GM18909 (cell line): ENCODE measurements around the gene CAMK1D.

Experiments
- ATAC-seq: cut with Tn5 transposase; IDR thresholded peaks from one replicate; pipeline ENCODE4 v1.9.1; 2021; ENCODE audit warnings: mild to moderate bottlenecking; ENCODE audit not compliant: unreplicated experiment, poor library complexity

The CAMK1D gene

DNA sequence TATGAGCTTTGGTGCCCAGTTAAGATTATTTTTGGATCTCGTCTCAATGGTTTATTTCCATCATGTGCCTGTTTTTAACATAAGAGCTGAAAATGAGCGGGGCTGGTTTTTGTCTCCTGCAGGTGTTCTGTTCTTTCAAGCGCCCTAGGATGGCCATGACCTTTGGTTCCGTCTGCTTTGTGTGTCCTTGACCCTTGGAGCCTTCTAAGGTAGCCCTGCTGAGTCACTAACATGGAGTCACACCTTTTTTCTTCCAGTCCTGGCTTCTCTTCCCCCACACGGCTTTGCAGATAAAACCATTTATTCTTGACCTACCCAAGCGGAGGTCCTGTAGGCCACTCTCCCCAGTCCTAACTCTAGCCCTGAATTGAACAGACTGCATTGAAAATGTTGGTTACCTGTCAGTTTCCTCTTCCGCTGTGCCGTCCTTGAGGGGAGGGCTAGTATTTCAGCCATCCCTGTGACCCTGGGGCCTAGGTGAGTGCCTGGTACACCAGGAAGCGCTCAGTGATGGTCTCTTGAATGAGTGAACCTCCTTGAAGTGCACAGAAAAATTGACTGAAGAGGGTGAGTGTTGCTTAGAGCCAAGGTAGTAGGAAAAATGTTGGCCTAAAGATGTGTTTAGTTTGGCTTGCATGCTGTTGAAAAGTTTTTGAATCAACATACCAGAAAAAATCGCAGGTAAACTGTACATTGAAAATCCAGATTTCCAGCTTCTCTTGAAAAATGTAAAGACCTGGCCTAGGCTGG is 48.0 kb downstream of the CAMK1D start:
- no peak for ATAC-seq

DNA sequence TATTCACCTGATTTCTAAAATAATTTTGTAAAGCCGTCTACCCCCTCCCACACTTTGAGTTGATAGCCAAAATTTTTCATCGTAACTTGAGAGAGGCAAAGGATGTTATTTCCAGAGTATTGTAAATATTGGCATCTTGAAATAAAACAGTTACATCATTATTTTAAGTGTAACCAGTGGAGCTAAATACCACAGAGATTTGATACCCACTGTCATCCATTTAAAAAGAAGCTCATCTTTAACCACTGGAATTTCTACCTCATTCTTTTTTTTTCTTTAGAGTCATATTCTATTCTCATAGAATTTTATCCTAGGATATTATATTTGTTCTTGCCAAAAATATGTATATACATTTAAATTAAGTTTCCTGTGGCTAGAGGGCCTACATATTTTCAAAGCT is 48.6 kb downstream of the CAMK1D start:
- no peak for ATAC-seq

DNA sequence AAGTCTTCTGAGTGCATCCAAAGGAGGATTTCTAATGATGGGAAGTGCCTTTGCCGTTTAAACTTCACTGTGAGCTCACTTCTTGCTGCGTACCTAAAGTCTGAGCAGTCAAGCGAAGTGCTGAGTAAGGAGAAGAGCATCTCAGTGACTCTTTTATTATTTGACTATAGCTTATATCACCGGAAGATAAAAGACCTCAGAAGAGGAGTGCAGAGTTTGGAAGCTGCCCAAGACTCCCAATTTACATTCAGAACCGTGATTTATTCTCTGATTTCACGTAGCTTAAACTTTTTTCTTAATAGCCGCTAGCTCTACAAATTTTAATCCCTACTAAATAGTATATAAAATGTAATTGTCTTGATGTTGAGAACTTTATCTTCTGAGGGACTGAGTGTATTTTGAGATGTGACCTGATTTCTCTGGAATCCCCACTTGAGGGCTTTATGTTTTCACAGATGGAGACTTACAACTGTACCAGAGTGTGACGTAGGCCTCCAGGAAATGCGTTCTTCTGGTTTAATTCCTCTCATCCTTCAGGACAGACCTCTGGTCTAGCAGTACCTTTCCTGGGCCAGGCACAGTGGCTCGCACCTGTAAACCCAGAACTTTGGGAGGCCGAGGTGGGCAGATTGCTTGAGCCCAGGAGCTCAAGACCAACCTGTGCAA is 51.1 kb downstream of the CAMK1D start:
- ATAC-seq, result no peak

DNA sequence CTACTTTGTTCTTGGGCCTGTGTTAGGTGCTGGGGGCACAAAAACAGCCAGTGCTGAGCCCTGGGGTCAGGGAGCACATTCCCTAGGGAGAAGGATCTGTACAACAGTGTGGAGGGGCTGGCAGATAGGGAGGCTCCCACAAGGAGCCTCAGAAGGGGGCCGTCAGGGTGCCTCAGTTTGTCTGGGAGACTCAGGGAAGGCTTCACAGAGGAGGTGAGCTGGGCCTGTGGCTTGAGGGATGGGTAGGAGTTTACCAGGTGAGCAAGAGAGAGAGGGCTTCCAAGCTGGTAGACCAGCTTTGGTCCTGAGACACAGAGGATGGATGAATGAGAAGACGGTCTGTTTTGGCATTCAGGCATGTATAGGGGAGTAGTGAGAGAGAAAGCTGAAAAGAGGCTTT is 52.1 kb downstream of the CAMK1D start:
- ATAC-seq, result no peak

DNA sequence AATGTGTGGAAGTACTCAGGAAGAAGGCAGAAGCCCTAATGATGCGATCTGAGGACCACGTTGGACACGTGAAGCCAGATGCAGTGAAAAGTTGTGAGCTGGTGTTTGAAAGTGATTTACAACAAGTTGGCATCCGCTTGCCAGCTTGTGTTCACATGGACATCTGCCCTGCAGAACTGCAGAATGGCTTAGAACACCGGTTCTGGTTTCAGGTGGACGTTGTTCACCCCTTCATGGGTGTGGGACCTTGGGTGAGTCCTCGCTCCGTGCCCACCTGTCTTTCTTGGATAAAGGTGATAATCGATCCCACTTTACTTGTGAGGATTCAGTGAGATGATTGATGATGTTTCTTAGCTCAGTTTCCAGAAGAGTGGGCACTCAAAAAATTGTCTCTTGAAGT is 53.8 kb downstream of the CAMK1D start:
- no peak for ATAC-seq

DNA sequence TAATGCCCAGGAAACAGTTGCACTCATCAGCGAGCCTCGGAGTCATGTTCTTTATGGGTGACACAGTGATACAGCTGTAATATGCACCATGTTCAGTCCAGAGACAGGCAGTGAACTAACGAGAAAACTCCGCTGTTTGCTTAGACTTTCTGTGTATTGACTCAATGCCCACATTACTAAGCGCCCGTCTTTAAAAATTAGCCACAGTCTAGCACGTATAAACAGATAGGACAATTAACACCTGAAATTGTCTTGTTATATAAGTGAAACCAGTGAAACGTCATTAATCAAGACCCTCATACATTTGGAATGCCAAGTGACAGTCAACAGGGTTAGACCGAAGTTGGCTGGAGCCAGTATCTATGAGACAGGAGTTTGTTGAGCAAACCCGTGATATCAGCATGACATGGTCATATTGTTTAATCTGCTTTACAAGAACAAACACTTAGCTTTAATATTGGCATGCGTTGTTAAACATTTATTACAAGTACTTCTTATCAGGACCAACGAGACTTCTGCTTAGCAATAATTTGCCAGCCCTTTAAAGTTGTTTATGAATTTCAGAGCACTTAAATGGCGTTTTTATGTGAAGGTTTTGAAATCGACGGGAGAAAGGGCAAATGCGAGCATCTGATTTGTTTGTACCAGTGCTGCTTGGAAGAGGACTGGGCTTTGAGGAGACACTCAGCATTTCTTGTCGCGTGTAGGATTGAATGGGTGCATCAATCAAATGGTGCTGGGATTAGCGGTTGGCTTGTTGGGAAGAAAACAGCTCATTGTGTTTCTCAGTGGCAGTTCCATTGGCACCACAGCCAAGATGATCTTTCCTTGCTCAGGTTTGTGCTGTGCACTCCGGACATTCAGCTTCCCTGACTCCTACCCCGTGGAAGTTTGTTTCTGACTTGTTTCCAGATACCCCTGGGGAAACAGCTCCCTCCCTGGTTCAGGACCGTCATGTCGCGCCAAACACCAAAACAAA is 56.3 kb downstream of the CAMK1D start:
- ATAC-seq, result no peak

DNA sequence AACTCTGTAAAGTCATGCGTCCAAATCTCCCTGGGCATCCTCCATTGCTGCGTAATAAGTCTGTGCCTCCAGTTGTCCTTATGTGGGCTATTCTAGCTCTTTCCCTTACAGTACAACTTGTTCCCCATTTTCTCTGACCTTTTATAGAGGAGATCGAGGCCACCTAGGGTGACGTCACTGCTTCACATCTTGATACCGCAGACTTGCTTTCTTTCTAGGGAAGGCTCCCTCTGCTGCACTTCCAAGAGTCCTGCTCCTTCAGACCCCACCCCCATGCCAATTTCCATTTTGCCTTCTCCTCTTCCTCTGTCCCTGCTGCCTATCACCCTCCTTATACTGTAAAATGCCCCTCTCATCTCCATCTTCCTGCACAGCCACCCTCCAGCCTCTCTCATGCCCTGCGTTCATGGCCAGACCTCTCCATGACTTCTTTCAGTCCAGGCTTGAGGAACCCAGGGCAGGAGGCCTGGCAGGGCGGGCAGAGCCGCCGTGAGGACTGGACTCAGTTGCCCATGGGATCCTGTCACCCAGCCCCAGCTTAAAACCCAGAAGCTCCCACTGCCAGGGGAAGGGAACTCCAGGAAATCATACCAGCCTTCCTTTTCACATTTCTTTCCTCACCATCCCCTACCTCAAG is 57.5 kb downstream of the CAMK1D start:
- no peak for ATAC-seq

DNA sequence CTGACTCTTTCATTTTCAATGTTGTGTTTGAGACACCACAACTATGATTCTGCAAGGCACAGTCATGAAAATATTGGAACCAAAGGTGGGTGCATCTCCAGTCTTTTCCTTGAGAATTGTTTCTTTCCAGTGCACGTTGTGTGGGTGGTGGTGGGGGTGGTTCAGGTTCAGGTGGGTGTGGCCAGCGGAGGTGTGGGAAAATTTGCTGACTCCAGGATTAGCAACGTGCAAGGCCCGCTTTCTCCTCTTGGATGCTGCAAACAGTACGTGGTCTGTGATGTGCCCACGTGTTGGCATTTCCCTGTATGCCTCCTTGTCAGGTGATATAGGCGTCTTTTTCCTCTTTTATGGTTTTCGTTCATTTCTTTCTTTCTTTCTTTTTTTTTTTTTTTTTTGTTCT is 59.1 kb downstream of the CAMK1D start:
- no peak for ATAC-seq

DNA sequence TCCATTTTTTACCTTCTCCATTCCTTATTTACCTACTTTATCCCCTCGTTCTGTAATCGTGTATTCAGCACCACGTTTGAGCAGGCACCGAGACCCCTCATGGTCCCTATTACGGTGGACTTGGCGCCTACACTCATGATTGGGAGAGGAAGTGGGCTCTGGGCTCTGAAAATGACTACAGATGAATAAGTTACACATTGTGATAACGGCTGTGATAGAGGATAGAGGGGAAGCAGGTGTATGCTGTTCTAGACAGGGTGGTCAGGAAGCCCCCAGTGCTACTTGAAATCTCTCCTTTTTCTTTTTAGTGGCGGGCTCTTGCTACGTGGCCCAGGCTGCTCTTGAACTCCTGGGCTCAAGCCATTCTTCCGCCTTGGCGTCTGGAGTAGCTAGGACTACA is 59.8 kb downstream of the CAMK1D start:
- ATAC-seq, result no peak

DNA sequence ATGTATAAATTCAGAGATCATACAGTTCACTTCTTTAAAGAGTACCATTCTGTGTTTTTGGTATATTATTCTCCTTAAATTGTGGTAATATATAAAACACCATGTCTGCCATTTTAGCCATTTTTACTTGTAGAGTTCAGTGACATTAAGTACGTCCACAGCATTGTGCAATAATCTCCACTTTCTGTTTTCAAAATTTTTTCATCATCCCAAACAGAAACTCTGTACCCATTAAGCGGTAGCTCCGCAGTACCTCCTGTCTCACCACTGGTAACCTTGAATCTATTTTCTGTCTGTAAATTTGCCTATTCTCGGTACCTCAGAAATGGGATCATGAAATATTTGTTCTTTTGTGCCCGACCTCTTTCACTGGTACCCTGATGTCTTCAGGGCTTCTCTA is 60.3 kb downstream of the CAMK1D start:
- ATAC-seq, result no peak

DNA sequence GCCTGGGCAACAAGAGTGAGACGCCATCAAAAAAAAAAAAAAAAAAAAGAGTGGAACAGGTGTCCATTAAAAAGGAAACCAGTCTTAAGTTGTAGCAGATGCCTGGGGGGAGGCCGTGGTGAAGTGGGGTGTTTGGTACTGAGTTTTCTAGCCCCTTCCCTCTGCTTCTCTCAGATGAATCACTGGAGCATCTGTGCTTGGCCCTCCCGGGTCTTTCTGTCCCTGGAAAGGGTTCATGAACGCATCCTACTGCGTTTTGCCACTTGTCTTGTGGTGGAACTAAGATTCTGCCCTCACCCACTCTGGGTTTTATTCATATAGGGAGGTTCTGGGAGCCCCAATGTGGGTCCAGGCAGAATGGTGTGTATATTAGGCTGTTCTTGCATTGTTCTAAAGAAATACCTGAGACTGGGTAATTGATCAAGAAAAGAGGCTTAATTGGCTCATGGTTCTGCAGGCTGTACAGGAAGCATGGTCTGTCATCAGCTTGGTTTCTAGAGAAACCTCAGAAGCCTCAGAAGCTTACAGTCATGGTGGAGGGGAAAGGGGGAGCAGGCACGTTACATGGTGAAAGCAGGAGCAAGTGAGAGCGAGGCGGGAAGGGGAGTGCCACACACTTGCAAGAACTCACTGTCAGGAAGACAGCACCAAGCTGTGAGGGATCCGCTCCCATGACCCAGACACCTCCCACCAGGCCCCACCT is 63.5 kb downstream of the CAMK1D start:
- no peak for ATAC-seq

DNA sequence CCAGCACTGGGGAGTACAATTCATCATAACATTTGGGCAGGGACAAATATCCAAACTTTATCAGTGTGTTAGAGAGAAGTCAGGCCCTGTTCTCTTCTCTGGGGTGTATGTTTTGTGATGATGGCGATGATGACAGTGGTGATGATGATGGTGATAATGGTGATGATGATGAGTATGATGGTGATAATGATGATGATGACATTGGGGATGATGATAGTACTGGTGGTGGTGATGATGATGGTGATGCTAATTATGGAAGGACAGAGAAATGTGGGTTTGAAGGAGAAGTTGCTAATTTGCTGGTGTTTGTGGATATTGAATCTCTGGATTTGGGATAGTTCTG is 64.0 kb downstream of the CAMK1D start:
- no peak for ATAC-seq

DNA sequence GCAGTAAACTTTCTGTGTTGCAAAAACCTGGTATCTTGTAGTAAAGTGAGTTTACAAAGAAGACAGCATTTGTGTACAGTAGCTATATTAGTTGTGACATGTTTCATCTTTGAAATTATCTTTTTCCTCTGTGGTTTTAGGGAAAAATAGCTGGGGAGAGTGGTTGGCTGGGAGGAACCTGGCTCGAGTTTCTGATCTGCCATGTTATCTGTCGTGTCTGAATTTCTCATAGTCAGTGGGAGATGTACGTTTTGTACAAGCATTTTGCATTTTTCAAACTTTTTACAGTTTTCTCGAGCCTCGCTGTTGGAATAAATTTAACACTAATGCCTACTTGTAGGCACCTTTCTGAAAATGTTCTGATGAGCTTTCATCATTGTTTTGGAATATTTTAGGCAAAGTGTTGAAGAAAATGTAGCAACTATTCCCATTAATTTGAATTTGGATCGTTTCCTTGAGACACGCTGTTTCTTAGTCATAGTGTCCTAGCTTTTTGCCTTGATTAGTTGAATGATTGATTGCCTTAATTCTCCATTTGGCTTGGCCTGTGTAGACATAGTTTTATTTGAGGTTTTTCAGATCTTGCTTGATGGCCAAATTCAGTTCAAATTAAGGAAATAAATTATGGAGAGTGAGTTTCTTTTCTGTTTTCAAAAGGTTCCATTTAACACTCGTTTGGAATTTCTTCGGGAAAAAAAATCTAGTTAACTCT is 65.1 kb downstream of the CAMK1D start:
- no peak for ATAC-seq

DNA sequence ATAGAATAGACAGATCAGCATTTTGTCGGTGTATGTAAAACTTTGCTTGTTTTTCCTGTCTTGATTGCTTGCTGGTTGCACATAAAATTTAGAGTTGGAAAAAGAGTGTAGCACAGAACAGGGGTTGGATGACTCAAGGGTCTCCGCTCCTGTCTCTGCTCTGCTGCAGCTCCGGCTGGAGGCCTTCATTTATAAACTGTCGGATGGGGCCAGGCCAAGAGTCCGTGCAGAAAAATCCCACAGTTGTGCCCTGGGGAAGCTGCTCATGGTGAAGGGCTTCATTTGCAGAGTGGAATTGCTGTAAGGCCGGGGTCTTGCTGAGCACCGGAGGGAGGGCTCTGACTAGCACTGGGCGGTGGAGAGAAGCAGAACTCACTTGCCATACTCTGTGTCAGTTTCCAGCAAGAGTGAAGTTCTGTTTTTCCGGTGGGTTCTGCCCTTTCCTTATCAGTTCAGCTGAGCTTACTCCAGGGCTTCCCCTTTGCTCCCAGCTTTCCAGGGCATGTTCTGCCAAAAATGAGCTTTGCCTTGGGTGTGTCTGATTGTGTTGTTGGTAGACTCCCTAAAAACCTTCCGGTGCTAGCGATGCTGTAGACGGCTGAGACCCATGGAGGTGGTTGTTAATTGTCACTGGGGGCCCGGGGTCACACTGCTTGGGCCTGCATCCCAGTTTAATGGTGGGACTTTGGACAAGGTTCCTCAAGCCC is 67.2 kb downstream of the CAMK1D start:
- no peak for ATAC-seq

DNA sequence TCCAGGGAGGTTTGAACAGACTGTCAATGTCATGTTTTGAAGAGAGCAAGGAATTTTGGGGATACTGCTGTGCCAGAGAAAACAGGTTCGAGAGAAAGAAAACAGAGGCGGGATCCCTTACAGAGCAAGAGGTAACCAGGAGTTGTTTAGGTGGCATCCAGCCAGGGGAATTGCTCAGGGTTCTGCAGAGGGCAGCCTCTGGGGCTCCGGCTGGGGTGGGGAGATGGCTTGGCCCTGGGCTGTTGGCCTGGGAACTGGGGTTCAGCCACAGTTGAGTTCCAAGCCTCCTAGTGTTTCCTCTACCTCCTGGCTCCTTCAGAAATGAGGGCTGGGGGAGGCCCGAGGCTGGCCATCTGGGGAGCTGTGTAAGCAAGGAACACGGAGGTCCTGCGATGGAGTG is 68.0 kb downstream of the CAMK1D start:
- ATAC-seq, result no peak

DNA sequence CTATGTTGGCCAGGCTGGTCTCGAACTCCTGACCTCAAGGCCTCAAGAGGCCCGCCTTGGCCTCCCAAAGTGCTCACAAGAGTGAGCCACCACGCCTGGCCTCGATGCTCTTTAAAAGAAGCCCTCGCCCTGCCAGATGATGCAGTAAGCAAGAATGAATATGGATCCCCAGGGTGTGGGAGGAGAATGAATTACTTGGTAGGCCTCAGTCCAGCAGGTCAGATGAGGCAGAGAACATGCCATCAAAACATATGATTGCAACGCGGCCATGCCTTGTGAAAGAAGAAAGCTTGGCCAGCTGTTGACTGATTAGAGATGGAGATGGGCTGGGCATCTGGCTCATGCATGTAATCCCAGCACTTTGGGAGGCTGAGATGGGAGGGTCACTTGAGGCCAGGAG is 68.7 kb downstream of the CAMK1D start:
- no peak for ATAC-seq

DNA sequence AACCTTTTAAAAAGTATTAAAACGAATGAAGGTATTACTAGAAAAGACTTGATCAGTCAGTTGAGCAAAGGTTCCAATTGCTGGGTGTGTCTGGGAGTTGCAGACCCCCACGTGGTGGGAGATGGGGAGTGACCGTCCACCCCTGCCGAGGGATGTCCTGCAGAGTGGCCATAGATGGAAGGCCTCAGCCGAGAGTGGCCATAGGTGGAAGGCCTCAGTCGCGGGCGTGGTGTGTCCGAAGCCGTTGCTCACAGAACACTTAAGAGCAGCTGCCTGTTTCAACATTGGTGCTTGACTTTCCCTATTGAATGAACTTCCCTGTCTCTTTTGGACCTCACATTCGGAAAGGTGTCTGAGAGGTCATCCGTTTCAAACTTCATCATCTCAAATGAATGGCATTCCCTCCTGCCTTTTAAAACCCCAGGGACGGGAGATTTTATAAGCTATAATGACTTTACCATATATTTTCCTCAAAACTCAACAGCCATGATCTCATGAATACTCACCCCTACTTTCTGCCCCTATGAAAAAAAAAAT is 69.4 kb downstream of the CAMK1D start:
- ATAC-seq, result no peak

DNA sequence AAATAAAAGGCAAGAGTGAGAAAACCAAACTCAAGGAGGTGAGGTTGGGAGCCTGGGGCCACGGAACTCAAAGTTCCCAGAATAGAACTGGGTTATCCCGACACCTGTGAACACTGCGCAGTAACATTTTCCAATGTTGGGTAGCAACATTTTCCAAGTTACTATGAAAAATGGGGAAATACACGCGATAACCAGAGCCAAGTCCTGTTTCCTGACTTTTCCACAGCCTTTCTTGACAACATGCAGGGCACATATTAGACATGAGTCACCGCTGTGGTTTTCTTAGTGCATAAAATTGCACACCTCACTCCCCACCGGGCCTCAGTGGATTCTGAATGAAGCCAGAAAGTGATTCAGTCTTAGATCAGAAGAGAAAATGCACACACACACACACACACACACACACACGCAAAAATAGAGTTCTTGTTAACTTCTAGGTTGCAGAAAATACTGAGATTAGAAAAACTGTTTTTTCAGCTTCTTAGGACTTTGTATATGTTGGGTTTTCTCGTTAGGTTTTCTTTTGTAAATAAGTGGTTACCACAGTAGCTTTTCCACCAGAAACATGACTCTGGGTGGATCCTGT is 70.0 kb downstream of the CAMK1D start:
- ATAC-seq, result no peak
